ENCODE measurements around the gene MASP2.
A peak's percentile ranks its signal among the peaks of the same experiment; 100 is the strongest.

MASP2 gene

GRCh38 chr1:11072216-11072917, 25.3 kb upstream of the MASP2 start:
- Histone ChIP-seq H3K4me3 (ENCODE audit: low read length) (peak overlapping the region; percentile 35), H3K9me3 (ENCODE audit: control insufficient read depth, insufficient read depth, low read length) (no peaks in the 10 kb centered on the region), H3F3A (ENCODE audit: control insufficient read depth, insufficient read depth) (peaks cover 9% of the 10 kb centered on the region; the same call in 1 of the 2 replicates), H3K4me2 (ENCODE audit: low read length) (peak overlapping the region; percentile 69), H3K4me1 (ENCODE audit: control insufficient read depth, low read length) (peaks cover 28% of the 10 kb centered on the region), H3K79me2 (ENCODE audit: control insufficient read depth, low read length) (no peaks in the 10 kb centered on the region), H3K27ac (ENCODE audit: low read depth, low read length) (peak overlapping the region; percentile 55), H4K20me1 (ENCODE audit: control insufficient read depth, insufficient read depth, low read depth, low read length) (no peaks in the 10 kb centered on the region), H3K36me3 (ENCODE audit: control insufficient read depth, low read length) (peaks cover 94% of the 10 kb centered on the region), H3K9me2 (replicated peaks; ENCODE audit: control insufficient read depth, low read length) (no peaks in the 10 kb centered on the region), H3K27me3 (ENCODE audit: control insufficient read depth, low read length) (no peaks in the 10 kb centered on the region)
- TF ChIP-seq CTCF (IDR thresholded peaks at IDR 0.05; ENCODE audit: low read depth, low read length, poor library complexity, severe bottlenecking) (peak; percentile 44), EZH2phosphoT487 (IDR thresholded peaks at IDR 0.05; ENCODE audit: borderline replicate concordance, low read length) (no peak)

GRCh38 chr1:11071463-11072215, 24.6 kb upstream of the MASP2 start:
- Histone ChIP-seq H3K36me3 (ENCODE audit: control insufficient read depth, low read length) (peaks cover 90% of the 10 kb centered on the region), H3K9me3 (ENCODE audit: control insufficient read depth, insufficient read depth, low read length) (no peaks in the 10 kb centered on the region), H3K27ac (ENCODE audit: low read depth, low read length) (peak overlapping the region; percentile 55), H3K27me3 (ENCODE audit: control insufficient read depth, low read length) (no peaks in the 10 kb centered on the region), H3K79me2 (ENCODE audit: control insufficient read depth, low read length) (no peaks in the 10 kb centered on the region), H3F3A (ENCODE audit: control insufficient read depth, insufficient read depth) (peaks cover 9% of the 10 kb centered on the region; the same call in 1 of the 2 replicates), H3K4me2 (ENCODE audit: low read length) (peak overlapping the region; percentile 69), H3K4me3 (ENCODE audit: low read length) (peak overlapping the region; percentile 35; the same call in 1 of the 2 replicates), H3K9me2 (replicated peaks; ENCODE audit: control insufficient read depth, low read length) (no peaks in the 10 kb centered on the region), H3K4me1 (ENCODE audit: control insufficient read depth, low read length) (peaks cover 28% of the 10 kb centered on the region), H4K20me1 (ENCODE audit: control insufficient read depth, insufficient read depth, low read depth, low read length) (no peaks in the 10 kb centered on the region)
- TF ChIP-seq CTCF (IDR thresholded peaks at IDR 0.05; ENCODE audit: low read depth, low read length, poor library complexity, severe bottlenecking) = no peak
- TF ChIP-seq EZH2phosphoT487 (IDR thresholded peaks at IDR 0.05; ENCODE audit: borderline replicate concordance, low read length) = no peak

GRCh38 chr1:11070876-11071275, 23.8 kb upstream of the MASP2 start:
- peaks cover 10% of the 10 kb centered on the region; the same call in 1 of the 2 replicates for H3F3A ChIP-seq (ENCODE audit: control insufficient read depth, insufficient read depth)
- no peaks in the 10 kb centered on the region for H3K9me3 ChIP-seq (ENCODE audit: control insufficient read depth, insufficient read depth, low read length)
- H3K79me2 ChIP-seq (ENCODE audit: control insufficient read depth, low read length) = no peaks in the 10 kb centered on the region
- H3K4me3 ChIP-seq (ENCODE audit: low read length) = no peak overlapping the region
- no peaks in the 10 kb centered on the region for H3K27me3 ChIP-seq (ENCODE audit: control insufficient read depth, low read length)
- no peak overlapping the region for H3K4me2 ChIP-seq (ENCODE audit: low read length)
- H3K27ac ChIP-seq (ENCODE audit: low read depth, low read length) = no peak overlapping the region
- no peak for TF ChIP-seq CTCF (IDR thresholded peaks at IDR 0.05; ENCODE audit: low read depth, low read length, poor library complexity, severe bottlenecking)
- peaks cover 28% of the 10 kb centered on the region for H3K4me1 ChIP-seq (ENCODE audit: control insufficient read depth, low read length)
- H3K36me3 ChIP-seq (ENCODE audit: control insufficient read depth, low read length) = peaks cover 90% of the 10 kb centered on the region
- no peaks in the 10 kb centered on the region for H4K20me1 ChIP-seq (ENCODE audit: control insufficient read depth, insufficient read depth, low read depth, low read length)
- H3K9me2 ChIP-seq (replicated peaks; ENCODE audit: control insufficient read depth, low read length) = no peaks in the 10 kb centered on the region
